HG03575 (cell line): ENCODE data around the gene PALM.

Experiments used
- ATAC-seq: cut with Tn5 transposase; IDR thresholded peaks from one replicate; pipeline ENCODE4 v1.9.1; 2021; ENCODE audit not compliant: unreplicated experiment, insufficient number of reproducible peaks, low FRiP score; ENCODE audit errors: extremely low read depth

Gene PALM

DNA sequence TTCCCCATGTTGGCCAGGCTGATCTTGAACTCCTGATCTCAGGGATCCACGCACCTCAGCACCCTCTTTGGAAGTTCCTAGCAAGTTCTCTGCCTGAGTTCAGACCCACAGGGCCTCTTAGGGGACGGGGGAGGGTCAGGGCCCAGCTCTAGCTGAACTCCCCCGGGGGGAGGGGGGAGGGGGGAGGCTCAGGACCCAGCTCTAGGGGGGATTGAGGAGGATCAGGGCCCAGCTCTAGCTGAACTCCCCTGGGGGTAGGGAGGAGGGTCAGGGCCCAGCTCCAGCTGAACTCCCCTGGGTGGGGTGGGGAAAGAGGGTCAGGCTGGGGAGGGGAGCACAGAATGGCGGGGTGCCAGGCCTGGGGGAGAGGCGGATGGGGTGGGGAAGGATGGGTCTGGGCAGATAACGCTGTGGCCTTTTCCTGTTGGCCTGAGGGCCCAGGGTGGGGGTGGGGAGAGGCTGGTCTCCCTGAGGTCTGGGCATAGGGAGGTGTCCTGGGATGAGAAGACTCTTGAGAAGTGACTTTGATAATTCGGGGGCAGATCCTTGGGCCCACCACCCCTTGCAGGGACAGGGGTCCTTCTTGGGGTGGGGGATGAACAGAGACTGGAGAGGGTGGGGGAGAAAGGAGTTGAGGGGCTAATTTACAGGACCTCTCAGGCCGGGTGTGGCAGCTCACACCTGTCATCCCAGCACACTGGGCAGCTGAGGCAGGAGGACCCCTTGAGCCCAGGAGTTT is 83.0 kb downstream of the PALM start:
- no peak for ATAC-seq

DNA sequence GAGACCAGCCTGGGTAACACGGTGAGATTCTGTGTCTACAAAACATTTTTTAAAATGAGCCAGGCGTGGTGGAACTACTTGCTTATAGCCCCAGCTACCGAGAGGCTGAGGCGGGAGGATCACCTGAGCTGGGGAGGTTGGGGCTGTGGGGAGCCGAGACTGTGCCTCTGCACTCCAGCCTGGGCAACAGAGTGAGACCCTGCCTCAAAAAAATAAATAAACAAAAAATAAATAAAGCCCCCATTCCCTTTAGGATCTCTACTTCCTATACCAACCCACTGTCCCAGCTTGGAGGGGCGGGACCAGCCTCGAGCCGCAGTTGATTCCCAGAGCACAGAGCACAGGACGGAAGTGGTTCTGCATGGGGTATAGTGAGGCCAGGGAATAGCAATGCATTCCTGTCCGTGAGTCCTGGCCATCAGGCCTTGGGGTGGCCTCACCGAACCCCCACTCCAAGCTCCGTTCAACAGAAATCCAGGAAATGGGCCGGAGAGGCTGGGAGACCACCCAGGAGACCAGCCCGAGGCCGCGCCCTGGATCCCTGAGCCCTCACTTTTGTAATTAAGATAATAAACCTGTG is 83.7 kb downstream of the PALM start:
- no peak for ATAC-seq

DNA sequence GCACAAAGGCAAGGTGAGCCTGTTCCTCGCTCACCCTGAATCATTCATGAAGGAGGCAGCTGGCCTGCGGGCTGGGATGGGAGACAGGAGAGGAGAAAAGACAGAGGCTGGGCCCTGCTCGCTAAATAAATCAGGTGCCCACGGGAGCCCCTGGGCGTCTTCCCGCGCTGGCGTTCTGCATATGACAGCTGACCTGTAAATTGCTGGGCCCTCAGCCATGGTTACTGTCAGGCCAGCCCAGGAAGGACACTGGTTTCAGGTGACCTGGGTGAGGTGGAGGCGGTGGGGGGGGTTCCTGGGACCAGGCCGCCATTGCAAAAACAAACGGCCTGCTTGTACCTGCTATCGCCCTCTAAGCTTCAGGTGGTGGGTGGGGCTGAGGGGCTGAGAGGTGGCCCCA is 85.1 kb downstream of the PALM start:
- ATAC-seq, result no peak

DNA sequence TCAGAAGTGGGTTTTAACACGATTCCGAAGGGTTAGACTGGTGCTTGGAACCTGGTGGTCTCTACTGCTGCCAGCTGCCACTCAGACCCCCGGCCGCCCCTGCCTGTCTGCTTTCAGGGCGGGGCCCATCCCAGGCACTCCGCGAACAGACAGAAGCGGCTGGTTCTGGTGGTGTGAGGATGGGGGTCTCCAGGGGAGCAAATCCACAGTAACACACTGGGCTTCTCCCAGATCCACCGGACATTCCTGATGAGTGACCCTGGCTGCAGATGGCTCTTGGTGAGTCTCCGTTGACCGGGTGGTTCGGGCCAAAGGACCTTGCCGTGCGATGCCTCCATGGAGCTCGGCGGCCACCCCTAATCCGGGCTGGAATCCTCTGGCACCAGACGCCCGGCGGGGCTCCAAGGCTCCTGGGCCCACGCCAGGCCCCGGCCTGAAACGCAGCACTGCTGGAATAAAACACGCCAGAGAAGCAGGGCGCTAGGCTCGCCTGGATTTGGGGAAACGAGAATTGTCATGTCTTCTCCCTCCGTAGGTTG is 86.4 kb downstream of the PALM start:
- ATAC-seq, result no peak

DNA sequence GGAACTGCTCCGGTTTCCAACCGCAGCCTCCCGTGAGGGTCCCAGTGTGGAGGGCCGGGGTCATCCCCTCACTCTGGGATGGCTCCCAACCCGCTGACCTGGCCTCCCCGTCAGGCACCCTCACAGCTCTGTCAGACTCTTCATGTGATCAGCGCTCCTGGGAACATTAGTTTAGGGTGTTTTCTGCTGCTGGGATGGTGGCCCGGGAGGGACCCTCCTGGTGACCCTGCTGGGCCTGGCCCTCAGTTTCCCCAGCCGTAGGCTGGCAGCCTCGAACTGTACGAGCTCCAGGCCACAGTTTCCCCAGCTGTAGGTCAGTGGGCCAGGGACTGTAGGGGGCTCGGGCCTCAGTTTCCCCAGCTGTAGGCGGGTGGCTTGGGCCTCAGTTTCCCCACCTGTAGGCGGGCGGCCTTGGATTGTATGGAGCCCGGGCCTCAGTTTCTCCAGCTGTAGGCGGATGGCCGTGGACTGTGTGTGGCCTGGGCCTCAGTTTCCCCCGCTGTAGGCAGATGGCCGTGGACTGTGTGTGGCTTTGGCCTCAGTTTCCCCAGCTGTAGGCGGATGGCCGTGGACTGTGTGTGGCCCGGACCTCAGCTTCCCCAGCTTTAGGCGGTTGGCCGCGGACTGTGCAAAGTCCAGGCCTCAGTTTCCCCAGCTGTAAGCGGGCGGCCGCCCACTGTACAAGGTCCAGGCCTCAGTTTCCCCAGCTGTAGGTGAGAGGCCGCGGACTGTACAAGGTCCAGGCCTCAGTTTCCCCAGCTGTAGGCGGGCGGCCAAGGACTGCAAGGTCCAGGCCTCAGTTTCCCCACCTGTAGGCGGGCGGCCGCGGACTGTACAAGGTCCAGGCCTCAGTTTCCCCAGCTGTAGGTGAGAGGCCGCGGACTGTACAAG is 87.2 kb downstream of the PALM start:
- ATAC-seq, result no peak

DNA sequence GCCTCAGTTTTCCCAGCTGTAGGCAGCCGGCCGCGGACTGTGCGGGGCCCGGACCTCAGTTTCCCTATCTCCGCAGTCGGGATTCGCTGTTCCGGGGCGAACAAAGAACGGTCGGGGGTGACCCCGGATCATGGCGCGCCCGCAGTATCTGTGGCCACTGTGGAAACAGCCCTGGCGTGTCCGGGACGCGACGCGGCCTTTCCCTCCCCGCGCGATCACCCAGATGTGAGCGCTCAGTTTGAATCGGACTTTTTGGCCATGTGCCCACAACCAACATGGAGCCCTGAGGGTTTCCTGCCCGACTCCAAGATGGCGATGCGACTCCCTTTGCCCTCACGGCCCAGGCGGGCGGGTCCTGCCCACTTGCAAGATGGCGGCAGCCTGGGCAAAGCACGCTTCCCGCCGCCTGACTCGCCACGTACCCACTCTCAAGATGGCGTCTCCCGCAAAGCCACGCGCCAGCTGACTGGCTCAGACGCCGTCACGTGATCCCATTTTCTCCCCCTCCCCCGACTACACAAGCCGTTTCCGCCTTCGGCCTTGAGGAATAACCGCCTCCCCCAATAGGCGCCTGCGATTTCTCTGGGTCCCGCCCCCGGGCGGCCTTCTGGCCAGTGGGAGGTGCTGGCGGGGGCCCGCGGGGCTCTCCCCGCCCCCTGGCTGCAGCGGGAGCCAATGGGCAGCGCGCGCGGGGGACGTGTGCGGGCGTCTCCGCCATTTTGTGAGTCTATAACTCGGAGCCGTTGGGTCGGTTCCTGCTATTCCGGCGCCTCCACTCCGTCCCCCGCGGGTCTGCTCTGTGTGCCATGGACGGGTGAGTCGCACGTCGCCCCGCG is 88.2 kb downstream of the PALM start, which contains the start of gene PTBP1:
PTBP1 (plus strand) TSS at position 761 of the 836 bp plus-strand sequence; CDS start at position 807, 46 bp downstream.
- ATAC-seq, result peak; percentile 39
